ENCODE results near the gene CST3.

Gene CST3

DNA sequence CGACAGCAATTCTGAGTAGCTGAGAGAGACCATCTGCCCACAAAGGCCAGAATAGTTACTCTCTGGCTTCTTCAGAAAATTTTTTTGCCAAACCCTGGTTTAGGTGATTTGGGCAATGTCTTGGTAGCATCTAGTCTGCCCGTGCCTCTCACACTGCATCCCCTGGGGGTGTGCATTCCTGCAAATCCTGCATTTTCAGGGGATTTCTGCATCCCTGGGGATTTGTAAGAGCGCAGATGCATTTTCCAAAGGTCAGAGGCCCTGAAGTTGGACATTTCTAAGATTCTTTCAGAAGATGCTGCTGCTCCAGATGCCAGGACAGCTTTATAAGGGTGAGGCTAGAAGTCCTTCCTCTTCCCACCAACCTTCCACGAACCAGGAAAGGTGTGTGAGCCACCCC, 36.0 kb downstream of the CST3 start:
- no peak for DNase-seq (ENCODE audit: low spot score)

DNA sequence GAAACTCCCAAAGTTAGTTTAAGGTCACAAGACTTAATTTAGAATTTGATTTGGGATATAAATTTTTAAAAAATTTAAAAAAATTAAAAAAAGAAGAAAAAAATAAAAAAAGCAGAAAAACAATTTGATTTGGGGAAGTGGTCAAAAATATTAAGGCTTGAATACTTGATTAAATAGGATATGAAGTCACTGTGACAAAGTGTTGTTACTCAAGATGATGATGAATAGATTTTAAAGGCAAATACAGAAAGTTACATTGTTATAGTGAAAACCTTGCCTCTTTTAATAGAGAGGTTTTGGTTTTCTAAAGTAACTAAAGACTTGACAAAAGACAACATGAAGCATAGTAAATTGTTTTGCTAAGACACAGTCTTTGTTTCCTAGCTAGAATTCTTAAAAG, 39.3 kb downstream of the CST3 start:
- DNase-seq (ENCODE audit: low spot score), result no peak

- no peak for DNase-seq (ENCODE audit: low spot score)
Observed at GRCh38 chr20:23596579-23597250, 41.0 kb downstream of the CST3 start.

GRCh38 chr20:23595941-23596340, 41.8 kb downstream of the CST3 start:
- no peak for DNase-seq (ENCODE audit: low spot score)

- no peak for DNase-seq (ENCODE audit: low spot score)
Observed at GRCh38 chr20:23588434-23589403, 49.0 kb downstream of the CST3 start.

DNA sequence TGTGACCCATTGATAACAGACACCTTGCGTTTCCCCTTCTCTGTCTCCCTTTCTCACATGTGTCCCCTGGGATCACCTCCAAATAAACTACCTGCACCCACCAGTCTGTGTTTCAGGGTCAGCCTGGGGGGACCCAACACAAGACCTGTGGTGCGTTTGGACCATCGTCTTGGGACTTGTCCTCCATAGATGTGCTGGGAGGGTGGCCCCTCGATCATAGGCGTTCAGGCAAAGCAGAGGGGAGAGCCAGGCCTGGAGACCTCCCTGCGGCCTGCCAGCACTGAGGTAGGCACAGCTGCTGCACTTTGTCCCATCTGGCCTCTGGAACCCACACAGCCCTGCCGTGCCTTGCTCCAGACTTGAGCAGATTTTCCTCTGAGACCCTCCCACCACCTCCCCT, 50.1 kb downstream of the CST3 start:
- no peak for DNase-seq (ENCODE audit: low spot score)

- DNase-seq (ENCODE audit: low spot score), result no peak
Observed at GRCh38 chr20:23586735-23587525, 50.8 kb downstream of the CST3 start.

- no peak for DNase-seq (ENCODE audit: low spot score)
Observed at GRCh38 chr20:23585808-23586734, 51.7 kb downstream of the CST3 start.

GRCh38 chr20:23585449-23585807, 52.3 kb downstream of the CST3 start:
- DNase-seq (ENCODE audit: low spot score), result no peak

GRCh38 chr20:23584434-23585199, 53.1 kb downstream of the CST3 start:
- DNase-seq (ENCODE audit: low spot score), result no peak

Data from HuH-7.5 (cell line).